K562 (cell line): Measurements from ENCODE around the gene HLA-DPA1. TPM values are rescaled to one million over a fixed set of nuclear protein-coding genes. Genes with fewer than 3 reads are reported as not detected.

Experiments used
- ATAC-seq: fragments of 200-7000 bp; cut with Tn5 transposase; 3 replicates; pipeline ENCODE4 v1.9.1; 2020; ENCODE audit warnings: moderate library complexity
- BruUV-seq: library from RNA; stranded (reverse); fragments of 400-500 nt; replicated peaks from 2 replicates; lab custom pipeline; 2021; lab: Mats Ljungman, UMichigan
- CTCF ChIA-PET: fragments of 300-600 bp; formaldehyde crosslinking; extraction: SDS; loops from one replicate; lab custom pipeline; 2021; ENCODE audit warnings: low intra/inter-chr PET ratio; lab: Yijun Ruan, JAX
- POLR2A ChIA-PET: fragments of 300-600, 350-650 bp; sonication (Branson Sonifier 250); formaldehyde crosslinking; extraction: SDS; loops from one replicate; lab custom pipeline; 2021; ENCODE audit warnings: antibody characterized with exemption, inconsistent platforms; lab: Yijun Ruan, JAX
- DNase-seq, 4 experiments: peaks; one replicate each; pipeline versions ENCODE4 v3.0.0 to v3.0.0-alpha.2; 2011 to 2018; ENCODE audit warnings: low spot score in 3 of 4, mixed read lengths in 3 of 4; ENCODE audit errors: extremely low read depth in 1 of 4
- FAIRE-seq: peaks from 2 replicates; lab custom pipeline; 2011; peaks lifted over from hg19 to GRCh38; lab: Jason Lieb, UNC
- H2AFZ ChIP-seq: 2 replicates; pipeline ENCODE4 v1.6.0; 2011; ENCODE audit warnings: low read depth, low read length, control low read depth, inconsistent platforms
- H3K27ac ChIP-seq: fragments of 200-600 bp; 3 replicates; pipeline ENCODE4 v1.8.0; 2011; ENCODE audit warnings: low read depth, mild to moderate bottlenecking, control low read depth, inconsistent platforms, low read length, moderate library complexity, mixed read lengths; ENCODE audit errors: extremely low read depth
- H3K27me3 ChIP-seq, 2 experiments: fragments of 300-600 bp in 1 of 2; 2 replicates in 1 of 2; 3 replicates in 1 of 2; pipeline versions ENCODE4 v1.6.0 to v1.8.0; 2011; ENCODE audit warnings: inconsistent platforms in 2 of 2, low read length in 2 of 2, mild to moderate bottlenecking in 1 of 2, mixed read lengths in 1 of 2, moderate library complexity in 1 of 2; ENCODE audit not compliant: control insufficient read depth in 2 of 2, insufficient read depth in 2 of 2
- H3K36me3 ChIP-seq: fragments of 300-600 bp; 3 replicates; pipeline ENCODE4 v1.8.0; 2011; ENCODE audit warnings: mild to moderate bottlenecking, low read length, inconsistent platforms; ENCODE audit not compliant: control insufficient read depth, insufficient read depth
- H3K4me1 ChIP-seq, 2 experiments: fragments of 200-600 bp in 1 of 2; replicated peaks in 1 of 2; 2 replicates in 1 of 2; 3 replicates in 1 of 2; pipeline versions ENCODE4 v1.5.1 to v1.8.0; 2011; ENCODE audit warnings: inconsistent platforms in 2 of 2, low read length in 2 of 2, mild to moderate bottlenecking in 1 of 2, mixed read lengths in 1 of 2, moderate library complexity in 1 of 2; ENCODE audit not compliant: control insufficient read depth in 2 of 2, insufficient read depth in 2 of 2
- H3K4me2 ChIP-seq: 2 replicates; pipeline ENCODE4 v1.6.1; 2011; ENCODE audit warnings: low read length, control low read depth, inconsistent platforms, mixed read lengths; ENCODE audit not compliant: insufficient read depth
- H3K4me3 ChIP-seq: fragments of 200-600 bp; sonication (generic), shearing (Covaris generic); 2 replicates; pipeline ENCODE4 v1.5.1; 2016; ENCODE audit warnings: control low read depth, inconsistent platforms
- H3K79me2 ChIP-seq: fragments of 200-600 bp; 3 replicates; pipeline ENCODE4 v1.8.0; 2011; ENCODE audit warnings: low read length, inconsistent platforms; ENCODE audit not compliant: control insufficient read depth, insufficient read depth
- H3K9ac ChIP-seq, 2 experiments: 2 replicates each; pipeline versions ENCODE4 v1.6.0 to v1.6.1; 2011; ENCODE audit warnings: low read depth in 2 of 2, low read length in 2 of 2, control low read depth in 1 of 2, inconsistent platforms in 1 of 2, mild to moderate bottlenecking in 1 of 2, mixed read lengths in 1 of 2; ENCODE audit not compliant: insufficient read depth in 1 of 2
- H3K9me1 ChIP-seq: one replicate; pipeline ENCODE4 v1.6.0; 2011; ENCODE audit warnings: inconsistent platforms, mild to moderate bottlenecking, low read length, moderate library complexity; ENCODE audit not compliant: control insufficient read depth, insufficient read depth
- H3K9me3 ChIP-seq: replicated peaks from 2 replicates; pipeline ENCODE4 v1.5.1; 2011; ENCODE audit warnings: low read depth, low read length, inconsistent platforms; ENCODE audit not compliant: control insufficient read depth, insufficient read depth
- H4K20me1 ChIP-seq: replicated peaks from 2 replicates; pipeline ENCODE4 v1.6.1; 2011; ENCODE audit warnings: low read length, inconsistent platforms, mixed read lengths; ENCODE audit not compliant: control insufficient read depth, insufficient read depth
- ATF1 ChIP-seq, 2 experiments: fragments of 450-650 bp in 1 of 2; IDR thresholded peaks; 2 replicates each; pipeline ENCODE4 v1.6.1; 2016; ENCODE audit warnings: missing compliant biosample characterization in 1 of 2, missing genetic modification characterization in 1 of 2
- CREB1 ChIP-seq, 2 experiments: sonication (generic) in 1 of 2; formaldehyde crosslinking in 1 of 2; IDR thresholded peaks; 2 replicates each; pipeline versions ENCODE4 v1.6.1 to v1.8.0; 2012 to 2022; ENCODE audit warnings: inconsistent platforms in 1 of 2, mild to moderate bottlenecking in 1 of 2, missing genetic modification reagents in 1 of 2, moderate library complexity in 1 of 2
- ELF1 ChIP-seq: fragments of 200-800 bp; sonication (Bioruptor generic); IDR thresholded peaks from 2 replicates; pipeline ENCODE4 v1.6.1; 2016; ENCODE audit warnings: missing genetic modification characterization, missing compliant biosample characterization
- KAT7 ChIP-seq: sonication (generic); formaldehyde crosslinking; IDR thresholded peaks from 2 replicates; pipeline ENCODE4 v1.8.0; 2022; ENCODE audit warnings: missing genetic modification reagents, mild to moderate bottlenecking, borderline replicate concordance
- NFATC3 ChIP-seq: fragments of 450-650 bp; IDR thresholded peaks from 2 replicates; pipeline ENCODE4 v1.6.1; 2017; ENCODE audit warnings: mild to moderate bottlenecking
- XRCC3 ChIP-seq: fragments of 450-650 bp; IDR thresholded peaks from 2 replicates; pipeline ENCODE4 v1.6.1; 2017; ENCODE audit warnings: mild to moderate bottlenecking, moderate library complexity
- ZNF197 ChIP-seq: fragments of 200-800 bp; sonication (Bioruptor generic); IDR thresholded peaks from 2 replicates; pipeline ENCODE4 v1.6.1; 2016; ENCODE audit warnings: low read depth, missing genetic modification characterization, missing compliant biosample characterization
- WGBS: fragments of 100-300 bp; shearing (Covaris generic); methylation state at CpG from one replicate; pipeline ENCODE4 v1.1.6; 2016; ENCODE audit warnings: low coverage, mixed read lengths; ENCODE audit not compliant: insufficient coverage; ENCODE audit errors: missing lambda C conversion rate; 5-methylcytosine and 5-hydroxymethylcytosine counted together
- in situ Hi-C: fragments of 300-500 bp; cut with MboI; formaldehyde crosslinking; loops from 4 replicates; pipeline ENCODE4 v1.15.0; 2018; ENCODE audit warnings: inconsistent platforms, mixed read lengths
- intact Hi-C: fragments of 100-400 bp; cut with micrococcal nuclease; formaldehyde crosslinking; loops from 2 replicates; pipeline ENCODE4 v1.14.2; 2022
- polyA plus RNA-seq, 8 experiments: library from polyadenylated mRNA; depleted of rRNA in 4 of 8; stranded (reverse) in 5 of 8; unstranded in 3 of 8; fragments of >200 nt; fragmentation: Nextera tagmentation in 2 of 8; fragmentation: Illumina TruSeq in 1 of 8; extraction: Ambion mirVana in 2 of 8; extraction: Trizol in 1 of 8; gene quantifications; 2 replicates each; pipeline versions ENCODE4 v1.2.1 to v1.2.3, GENCODE V29; 2011 to 2014; ENCODE audit warnings: inconsistent platforms in 1 of 8, missing spikeins in 1 of 8
- total RNA-seq, 7 experiments: library from RNA; depleted of rRNA in 6 of 7; stranded (reverse); fragments of >200 nt in 6 of 7; fragmentation: Illumina TruSeq in 2 of 7; extraction: Trizol in 2 of 7; gene quantifications; 2 replicates each; pipeline versions ENCODE4 v1.2.1 to v1.2.3, GENCODE V29; 2011 to 2021; ENCODE audit warnings: low replicate concordance in 1 of 7
- TF ChIP-seq, protein P1 (sequence below): IDR thresholded peaks from 3 replicates; pipeline ENCODE4 v1.6.1; 2011; ENCODE audit warnings: borderline replicate concordance, mild to moderate bottlenecking, moderate library complexity; ENCODE audit not compliant: insufficient read length; ENCODE audit errors: extremely low read depth
- TF ChIP-seq, protein P2 (sequence below): fragments of 250-450 bp; sonication (Bioruptor Pico); IDR thresholded peaks from 2 replicates; pipeline ENCODE4 v1.8.0; 2022; ENCODE audit warnings: inconsistent platforms, mild to moderate bottlenecking, moderate library complexity, borderline replicate concordance

HLA-DPA1 gene
- total and polyA plus RNA-seq, 9 of the 15 experiments (the other 6 are each of a cell fraction or from before 2014, with no cell fraction given) = 0.23 to 0.93 (median 0.55) TPM

DNA sequence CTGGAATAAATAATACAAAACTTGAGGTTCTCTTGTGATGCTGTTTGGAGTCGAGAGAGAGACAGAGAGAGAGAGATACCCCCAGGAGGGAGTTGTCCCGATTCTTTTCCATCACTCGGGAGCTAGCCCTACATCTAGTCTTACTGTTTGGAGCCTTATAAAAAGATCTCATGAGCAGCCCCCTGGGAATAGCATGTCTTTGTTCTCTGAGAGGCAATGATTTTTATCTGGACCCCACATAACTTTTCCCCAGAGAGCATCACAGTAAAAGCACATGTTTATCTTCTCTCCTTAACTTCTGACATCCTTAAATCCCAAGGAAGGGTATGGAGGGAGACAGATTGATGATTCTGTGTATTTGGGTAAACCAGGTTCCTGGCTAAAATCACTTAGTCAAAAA is 43.2 kb downstream of the HLA-DPA1 start:
- Histone ChIP-seq H4K20me1 (no peaks in the 10 kb centered on the region), H3K9ac (no peak overlapping the region), H3K79me2 (no peaks in the 10 kb centered on the region), H3K36me3 (no peaks in the 10 kb centered on the region), H3K4me3 (no peak overlapping the region), H3K9me3 (0 out of 2 replicates have a peak, but pooled peaks cover 1% of the 10 kb centered on the region), H3K4me2 (no peak overlapping the region), H3K27ac (no peak overlapping the region), H3K9me1 (no peaks in the 10 kb centered on the region), H3K4me1 (no peaks in the 10 kb centered on the region), H2AFZ (no peak overlapping the region), H3K27me3 (no peaks in the 10 kb centered on the region; a peak in 1 of 5 replicates)
- 3% methylated on average over 3 of the region's 3 CpGs for WGBS
- FAIRE-seq (peak; percentile 32), DNase-seq (no peak), ATAC-seq (no peak)
- in situ Hi-C loops = no loop called here
- intact Hi-C loops = no loop called here
- TF ChIP-seq ATF1 (CRISPR knock-in tag; IDR thresholded peaks at IDR 0.05) = no peak
- TF ChIP-seq ATF1 (tag; IDR thresholded peaks at IDR 0.05) = no peak
- TF ChIP-seq, protein P1, sequence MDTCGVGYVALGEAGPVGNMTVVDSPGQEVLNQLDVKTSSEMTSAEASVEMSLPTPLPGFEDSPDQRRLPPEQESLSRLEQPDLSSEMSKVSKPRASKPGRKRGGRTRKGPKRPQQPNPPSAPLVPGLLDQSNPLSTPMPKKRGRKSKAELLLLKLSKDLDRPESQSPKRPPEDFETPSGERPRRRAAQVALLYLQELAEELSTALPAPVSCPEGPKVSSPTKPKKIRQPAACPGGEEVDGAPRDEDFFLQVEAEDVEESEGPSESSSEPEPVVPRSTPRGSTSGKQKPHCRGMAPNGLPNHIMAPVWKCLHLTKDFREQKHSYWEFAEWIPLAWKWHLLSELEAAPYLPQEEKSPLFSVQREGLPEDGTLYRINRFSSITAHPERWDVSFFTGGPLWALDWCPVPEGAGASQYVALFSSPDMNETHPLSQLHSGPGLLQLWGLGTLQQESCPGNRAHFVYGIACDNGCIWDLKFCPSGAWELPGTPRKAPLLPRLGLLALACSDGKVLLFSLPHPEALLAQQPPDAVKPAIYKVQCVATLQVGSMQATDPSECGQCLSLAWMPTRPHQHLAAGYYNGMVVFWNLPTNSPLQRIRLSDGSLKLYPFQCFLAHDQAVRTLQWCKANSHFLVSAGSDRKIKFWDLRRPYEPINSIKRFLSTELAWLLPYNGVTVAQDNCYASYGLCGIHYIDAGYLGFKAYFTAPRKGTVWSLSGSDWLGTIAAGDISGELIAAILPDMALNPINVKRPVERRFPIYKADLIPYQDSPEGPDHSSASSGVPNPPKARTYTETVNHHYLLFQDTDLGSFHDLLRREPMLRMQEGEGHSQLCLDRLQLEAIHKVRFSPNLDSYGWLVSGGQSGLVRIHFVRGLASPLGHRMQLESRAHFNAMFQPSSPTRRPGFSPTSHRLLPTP = no peak
- TF ChIP-seq ELF1 (tag) = no peak
- TF ChIP-seq, protein P2, sequence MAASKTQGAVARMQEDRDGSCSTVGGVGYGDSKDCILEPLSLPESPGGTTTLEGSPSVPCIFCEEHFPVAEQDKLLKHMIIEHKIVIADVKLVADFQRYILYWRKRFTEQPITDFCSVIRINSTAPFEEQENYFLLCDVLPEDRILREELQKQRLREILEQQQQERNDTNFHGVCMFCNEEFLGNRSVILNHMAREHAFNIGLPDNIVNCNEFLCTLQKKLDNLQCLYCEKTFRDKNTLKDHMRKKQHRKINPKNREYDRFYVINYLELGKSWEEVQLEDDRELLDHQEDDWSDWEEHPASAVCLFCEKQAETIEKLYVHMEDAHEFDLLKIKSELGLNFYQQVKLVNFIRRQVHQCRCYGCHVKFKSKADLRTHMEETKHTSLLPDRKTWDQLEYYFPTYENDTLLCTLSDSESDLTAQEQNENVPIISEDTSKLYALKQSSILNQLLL (CRISPR knock-in tag) = no peak
- TF ChIP-seq ZNF197 (CRISPR knock-in tag) = no peak
- no peak for TF ChIP-seq CREB1 (IDR thresholded peaks at IDR 0.05)
- TF ChIP-seq CREB1 (CRISPR knock-in tag; IDR thresholded peaks at IDR 0.05) = no peak
- no peak for TF ChIP-seq KAT7 (CRISPR knock-in tag)
- no peak for TF ChIP-seq XRCC3
- TF ChIP-seq NFATC3 = no peak
- BruUV-seq = no TSS peak
- ChIA-PET POLR2A (interaction anchor here (0.8 kb wide), 1 partner anchor 197 kb away, joined by 3 read pairs; no protein-coding TSS in a partner anchor), CTCF (no interaction called here)
